Smooth muscle cell (in vitro differentiated cells): ENCODE data around the gene DSP. TPM values are rescaled to one million over a fixed set of nuclear protein-coding genes. Genes with fewer than 3 reads are reported as not detected.

Experiments used
- DNase-seq: peaks from one replicate; lab custom pipeline; 2025; ENCODE audit not compliant: unreplicated experiment; lab: John Stamatoyannopoulos, UW
- H2AFZ ChIP-seq: fragments of 200-600 bp; sonication (generic); 2 replicates; pipeline ENCODE4 v1.6.0; 2016; ENCODE audit warnings: antibody characterized with exemption, low read depth, mild to moderate bottlenecking
- H3F3A ChIP-seq: fragments of 200-600 bp; sonication (generic); 2 replicates; pipeline ENCODE4 v1.6.0; 2017; ENCODE audit warnings: antibody characterized with exemption, low read depth
- H3K27ac ChIP-seq: fragments of 200-600 bp; sonication (generic); 2 replicates; pipeline ENCODE4 v1.5.1; 2016; ENCODE audit warnings: low read depth, mild to moderate bottlenecking
- H3K27me3 ChIP-seq: fragments of 200-600 bp; sonication (generic); 2 replicates; pipeline ENCODE4 v1.6.1; 2016; ENCODE audit warnings: low read depth, mild to moderate bottlenecking
- H3K36me3 ChIP-seq: fragments of 200-600 bp; sonication (generic); 2 replicates; pipeline ENCODE4 v1.5.1; 2016; ENCODE audit warnings: low read depth
- H3K4me1 ChIP-seq: fragments of 200-600 bp; sonication (generic); 2 replicates; pipeline ENCODE4 v1.5.1; 2016; ENCODE audit warnings: low read depth
- H3K4me2 ChIP-seq: fragments of 200-600 bp; sonication (generic); 2 replicates; pipeline ENCODE4 v1.6.0; 2016; ENCODE audit warnings: mild to moderate bottlenecking
- H3K4me3 ChIP-seq: fragments of 200-600 bp; sonication (generic); 2 replicates; pipeline ENCODE4 v1.5.1; 2016; ENCODE audit warnings: mild to moderate bottlenecking
- H3K79me2 ChIP-seq: fragments of 200-600 bp; sonication (generic); 2 replicates; pipeline ENCODE4 v1.6.0; 2016; ENCODE audit warnings: low read depth, mild to moderate bottlenecking
- H3K9ac ChIP-seq: fragments of 200-600 bp; sonication (generic); 2 replicates; pipeline ENCODE4 v1.6.0; 2016; ENCODE audit warnings: low read depth
- H3K9me3 ChIP-seq: fragments of 200-600 bp; sonication (generic); replicated peaks from 2 replicates; pipeline ENCODE4 v1.5.1; 2016; ENCODE audit warnings: low read depth
- H4K20me1 ChIP-seq: fragments of 200-600 bp; sonication (generic); 2 replicates; pipeline ENCODE4 v1.6.0; 2016; ENCODE audit warnings: low read depth
- CTCF ChIP-seq: fragments of 200-600 bp; sonication (generic); IDR thresholded peaks from 2 replicates; pipeline ENCODE4 v1.5.1; 2017; ENCODE audit warnings: borderline replicate concordance, mild to moderate bottlenecking, antibody characterized with exemption; ENCODE audit not compliant: insufficient read depth, poor library complexity, severe bottlenecking
- WGBS: methylation state at CpG from one replicate; pipeline ENCODE4 v1.1.7; 2016; ENCODE audit warnings: low lambda C conversion rate; 5-methylcytosine and 5-hydroxymethylcytosine counted together
- polyA plus RNA-seq: library from polyadenylated mRNA; unstranded; fragments of >200 nt; fragmentation: Nextera tagmentation; extraction: Ambion mirVana; gene quantifications from 2 replicates; pipeline ENCODE4 v1.2.1, GENCODE V29; 2016
- total RNA-seq: library from RNA; depleted of rRNA; stranded (reverse); fragments of >200 nt; gene quantifications from 2 replicates; pipeline ENCODE4 v1.2.3, GENCODE V29; 2014

DSP gene
- total and polyA plus RNA-seq, 2 experiments from 2014 or later = 64.1 to 347 TPM

DNA sequence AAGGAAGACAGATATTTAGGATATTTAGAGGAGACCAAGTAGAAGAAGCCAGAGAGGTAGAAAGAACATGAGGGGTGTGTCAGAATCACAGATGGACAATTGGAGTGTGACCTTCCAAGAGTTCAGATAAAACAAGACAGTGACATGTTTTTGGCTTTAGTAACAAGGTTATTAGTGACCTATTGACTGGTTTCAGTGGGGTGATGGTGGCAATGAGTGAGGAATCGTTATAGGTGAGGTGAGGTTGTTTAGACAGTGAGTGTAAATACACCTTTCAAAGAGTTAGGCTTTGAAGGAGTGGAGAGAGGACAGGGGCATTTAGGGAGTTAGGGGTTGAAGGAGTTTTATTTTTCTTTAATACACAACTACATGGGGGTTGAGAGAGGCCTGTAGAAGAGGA is 51.8 kb downstream of the DSP start:
- Histone ChIP-seq H3K27me3 (no peaks in the 10 kb centered on the region), H3K27ac (no peak overlapping the region), H3K9ac (no peak overlapping the region), H4K20me1 (peaks cover 51% of the 10 kb centered on the region), H3K4me1 (peaks cover 14% of the 10 kb centered on the region), H2AFZ (no peak overlapping the region), H3K4me3 (no peak overlapping the region), H3K36me3 (peaks cover 13% of the 10 kb centered on the region), H3K4me2 (no peak overlapping the region), H3K9me3 (no peaks in the 10 kb centered on the region), H3F3A (peaks cover under 1% of the 10 kb centered on the region), H3K79me2 (peaks cover 28% of the 10 kb centered on the region)
- no peak for TF ChIP-seq CTCF
- 93% methylated on average over 1 of the region's 1 CpG for WGBS
- DNase-seq = no peak

- Histone ChIP-seq H3K9me3 (no peaks in the 10 kb centered on the region), H3K27ac (no peak overlapping the region), H3K9ac (no peak overlapping the region), H4K20me1 (peaks cover 58% of the 10 kb centered on the region), H3F3A (no peaks in the 10 kb centered on the region), H3K27me3 (no peaks in the 10 kb centered on the region), H3K79me2 (peaks cover 28% of the 10 kb centered on the region), H3K4me2 (no peak overlapping the region), H3K4me3 (no peak overlapping the region), H3K4me1 (peaks cover 10% of the 10 kb centered on the region), H3K36me3 (peaks cover 13% of the 10 kb centered on the region), H2AFZ (no peak overlapping the region)
- DNase-seq = no peak
- 70% methylated on average over 4 of the region's 4 CpGs for WGBS
- TF ChIP-seq CTCF = no peak
These were observed 53.2 kb downstream of the DSP start for GRCh38 chr6:7594579-7595125.

GRCh38 chr6:7604003-7604402 is 62.5 kb downstream of the DSP start:
- no peaks in the 10 kb centered on the region for H3K27me3 ChIP-seq
- no peak overlapping the region for H3K4me2 ChIP-seq
- no peaks in the 10 kb centered on the region for H3K4me1 ChIP-seq
- H3F3A ChIP-seq = no peaks in the 10 kb centered on the region
- no peak overlapping the region for H2AFZ ChIP-seq
- H3K36me3 ChIP-seq = peaks cover 64% of the 10 kb centered on the region
- no peak overlapping the region for H3K27ac ChIP-seq
- 76% methylated on average over 4 of the region's 4 CpGs for WGBS
- no peak overlapping the region for H3K4me3 ChIP-seq
- no peak overlapping the region for H3K9ac ChIP-seq
- no peak for TF ChIP-seq CTCF
- no peaks in the 10 kb centered on the region for H3K9me3 ChIP-seq
- no peak for DNase-seq
- peaks cover 7% of the 10 kb centered on the region for H4K20me1 ChIP-seq
- no peaks in the 10 kb centered on the region for H3K79me2 ChIP-seq

- Histone ChIP-seq H3K36me3 (peaks cover 64% of the 10 kb centered on the region), H3K27ac (no peak overlapping the region), H3K9me3 (no peaks in the 10 kb centered on the region), H3K4me2 (no peak overlapping the region), H3K79me2 (no peaks in the 10 kb centered on the region), H3K4me3 (no peak overlapping the region), H4K20me1 (peaks cover 5% of the 10 kb centered on the region), H2AFZ (no peak overlapping the region), H3K9ac (no peak overlapping the region), H3K27me3 (no peaks in the 10 kb centered on the region), H3K4me1 (no peaks in the 10 kb centered on the region), H3F3A (no peaks in the 10 kb centered on the region)
- DNase-seq = no peak
- 98% methylated on average over 2 of the region's 2 CpGs for WGBS
- TF ChIP-seq CTCF = no peak
These were observed 63.0 kb downstream of the DSP start for GRCh38 chr6:7604506-7604905.
